Sigmoid colon (tissue), 7 donors: ENCODE results near the gene ARSG. TPM values are rescaled to one million over a fixed set of nuclear protein-coding genes. Genes with fewer than 3 reads are reported as not detected.

ENCODE experiments used
- DNase-seq: peaks from one replicate; pipeline ENCODE4 v3.0.0-alpha.2; 2019
- H3K27ac ChIP-seq, 4 donors: fragments of 200-600 bp; sonication (generic); one replicate each; pipeline ENCODE4 v1.5.1; 2016 to 2019; ENCODE audit warnings: mild to moderate bottlenecking in 1 of 4
- H3K27me3 ChIP-seq, 3 donors: fragments of 200-600 bp; sonication (generic); one replicate each; pipeline ENCODE4 v1.5.1; 2019; ENCODE audit warnings: mild to moderate bottlenecking in 1 of 3
- H3K36me3 ChIP-seq, 4 donors: fragments of 200-600 bp; sonication (generic); one replicate each; pipeline ENCODE4 v1.5.1; 2016 to 2019
- H3K4me1 ChIP-seq, 4 donors: fragments of 200-600 bp; sonication (generic); one replicate each; pipeline ENCODE4 v1.5.1; 2017 to 2019
- H3K4me3 ChIP-seq, 4 donors: fragments of 200-600 bp; sonication (generic); one replicate each; pipeline ENCODE4 v1.5.1; 2017 to 2019; ENCODE audit warnings: mild to moderate bottlenecking in 2 of 4, moderate library complexity in 1 of 4
- H3K9me3 ChIP-seq, 4 donors: fragments of 200-600 bp in 3 of 4; sonication (generic) in 3 of 4; one replicate each; pipeline versions ENCODE4 v1.5.1 to v1.6.1; 2013 to 2019
- EP300 ChIP-seq, 4 donors: sonication (generic); formaldehyde crosslinking; IDR thresholded peaks; one replicate each; pipeline ENCODE4 v1.6.1; 2017; ENCODE audit warnings: antibody characterized with exemption in 4 of 4
- POLR2A ChIP-seq, 2 donors: fragments of 450-650 bp; IDR thresholded peaks; one replicate each; pipeline ENCODE4 v1.6.1; 2016; ENCODE audit warnings: antibody characterized with exemption in 2 of 2, mild to moderate bottlenecking in 2 of 2, moderate library complexity in 2 of 2
- POLR2AphosphoS5 ChIP-seq, 4 donors: sonication (generic); formaldehyde crosslinking; IDR thresholded peaks; one replicate each; pipeline ENCODE4 v1.6.1; 2017; ENCODE audit warnings: antibody characterized with exemption in 4 of 4
- WGBS, 2 donors: extraction: QIAGEN DNeasy Blood & Tissue Kit; methylation state at CpG; one replicate each; pipeline ENCODE4 v1.1.7; 2013; 5-methylcytosine and 5-hydroxymethylcytosine counted together
- intact Hi-C: fragments of 100-400 bp; cut with DNase I; formaldehyde crosslinking; loops from one replicate; pipeline ENCODE4 v1.15.1; 2023
- polyA plus RNA-seq, 3 donors: library from polyadenylated mRNA; stranded (reverse); fragments of 200-250 nt; gene quantifications; one replicate each; pipeline ENCODE4 v1.2.3, GENCODE V29; 2013
- total RNA-seq, 4 donors: library from RNA; depleted of rRNA; stranded (reverse); fragments of >200 nt; gene quantifications; one replicate each; pipeline ENCODE4 v1.1.0, GENCODE V29; 2016
- TF ChIP-seq, protein P1 (sequence below), 4 experiments: fragments of 450-650 bp in 3 of 4; fragments of 200-600 bp in 1 of 4; IDR thresholded peaks; one replicate each; pipeline ENCODE4 v1.5.1; 2016 to 2019; ENCODE audit warnings: antibody characterized with exemption in 4 of 4, mild to moderate bottlenecking in 3 of 4, moderate library complexity in 2 of 4
- donor health status: healthy with polysubstance abuse.
- donor health status: Bipolar disorder and iron deficiency.
- donor health status: healthy.

ARSG gene
- total and polyA plus RNA-seq, 7 donors: under 0.01 to 3.0 (median 1.8) TPM

GRCh38 chr17:68310152-68310551 lies 18.9 kb downstream of the ARSG start:
- WGBS, 2 donors: 76 to 84% methylated on average over 8 of the region's 8 CpGs
- no peak for TF ChIP-seq EP300 (IDR thresholded peaks at IDR 0.05)
- no peak for TF ChIP-seq POLR2A (IDR thresholded peaks at IDR 0.05)
- TF ChIP-seq, protein P1, sequence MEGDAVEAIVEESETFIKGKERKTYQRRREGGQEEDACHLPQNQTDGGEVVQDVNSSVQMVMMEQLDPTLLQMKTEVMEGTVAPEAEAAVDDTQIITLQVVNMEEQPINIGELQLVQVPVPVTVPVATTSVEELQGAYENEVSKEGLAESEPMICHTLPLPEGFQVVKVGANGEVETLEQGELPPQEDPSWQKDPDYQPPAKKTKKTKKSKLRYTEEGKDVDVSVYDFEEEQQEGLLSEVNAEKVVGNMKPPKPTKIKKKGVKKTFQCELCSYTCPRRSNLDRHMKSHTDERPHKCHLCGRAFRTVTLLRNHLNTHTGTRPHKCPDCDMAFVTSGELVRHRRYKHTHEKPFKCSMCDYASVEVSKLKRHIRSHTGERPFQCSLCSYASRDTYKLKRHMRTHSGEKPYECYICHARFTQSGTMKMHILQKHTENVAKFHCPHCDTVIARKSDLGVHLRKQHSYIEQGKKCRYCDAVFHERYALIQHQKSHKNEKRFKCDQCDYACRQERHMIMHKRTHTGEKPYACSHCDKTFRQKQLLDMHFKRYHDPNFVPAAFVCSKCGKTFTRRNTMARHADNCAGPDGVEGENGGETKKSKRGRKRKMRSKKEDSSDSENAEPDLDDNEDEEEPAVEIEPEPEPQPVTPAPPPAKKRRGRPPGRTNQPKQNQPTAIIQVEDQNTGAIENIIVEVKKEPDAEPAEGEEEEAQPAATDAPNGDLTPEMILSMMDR (IDR thresholded peaks at IDR 0.05): no peak
- no peak for TF ChIP-seq POLR2AphosphoS5 (IDR thresholded peaks at IDR 0.05)
- H3K4me3 ChIP-seq: no peak overlapping the region

GRCh38 chr17:68314916-68315535 lies 23.7 kb downstream of the ARSG start:
- DNase-seq: no peak

More at GRCh38 chr17:68310152-68310551, 18.9 kb downstream of the ARSG start:
- intact Hi-C loops: no loop called here
- Histone ChIP-seq H3K36me3 (no peaks in the 10 kb centered on the region), H3K9me3 (no peaks in the 10 kb centered on the region), H3K27ac (no peak overlapping the region), H3K4me1 (no peaks in the 10 kb centered on the region), H3K27me3 (no peaks in the 10 kb centered on the region)
- DNase-seq: no peak

GRCh38 chr17:68315930-68316329 lies 24.6 kb downstream of the ARSG start:
- Histone ChIP-seq H3K27ac (no peak overlapping the region), H3K4me1 (no peaks in the 10 kb centered on the region), H3K36me3 (no peaks in the 10 kb centered on the region), H3K4me3 (no peak overlapping the region), H3K27me3 (no peaks in the 10 kb centered on the region), H3K9me3 (no peaks in the 10 kb centered on the region)
- intact Hi-C loops: no loop called here
- TF ChIP-seq POLR2A (IDR thresholded peaks at IDR 0.05) (no peak), EP300 (IDR thresholded peaks at IDR 0.05) (no peak)
- TF ChIP-seq, protein P1 (IDR thresholded peaks at IDR 0.05): no peak
- 96 to 97% methylated on average over 4 of the region's 4 CpGs for WGBS, 2 donors
- DNase-seq: no peak

More at GRCh38 chr17:68314916-68315535, 23.7 kb downstream of the ARSG start:
- H3K27ac ChIP-seq: no peak overlapping the region
- no peaks in the 10 kb centered on the region for H3K4me1 ChIP-seq
- TF ChIP-seq POLR2AphosphoS5 (IDR thresholded peaks at IDR 0.05): no peak
- TF ChIP-seq, protein P1 (IDR thresholded peaks at IDR 0.05): no peak
- no peak for TF ChIP-seq EP300 (IDR thresholded peaks at IDR 0.05)
- no peak for TF ChIP-seq POLR2A (IDR thresholded peaks at IDR 0.05)
- no peaks in the 10 kb centered on the region for H3K9me3 ChIP-seq
- no peaks in the 10 kb centered on the region for H3K27me3 ChIP-seq
- no peaks in the 10 kb centered on the region for H3K36me3 ChIP-seq
- 72 to 81% methylated on average over 8 of the region's 8 CpGs for WGBS, 2 donors
- no peak overlapping the region for H3K4me3 ChIP-seq
- intact Hi-C loops: no loop called here

DNA sequence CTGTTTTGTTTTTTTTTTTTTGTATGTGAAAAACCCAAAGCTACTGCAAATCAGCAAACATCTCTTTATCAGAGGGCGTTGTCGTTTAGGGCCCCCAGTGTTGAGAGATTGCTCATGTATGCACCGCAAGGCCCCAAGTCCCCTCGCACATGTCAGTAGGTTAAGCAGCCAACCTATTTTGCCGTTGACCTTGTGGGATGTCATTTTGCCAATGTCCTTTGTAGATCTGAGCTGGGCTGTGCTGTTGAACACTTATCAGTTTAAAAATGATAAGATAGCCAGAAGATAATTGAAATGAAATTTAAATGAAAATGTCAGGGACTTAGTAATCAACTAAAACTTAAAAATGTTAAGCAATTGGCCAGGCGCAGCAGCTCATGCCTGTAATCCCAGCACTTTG lies 26.2 kb downstream of the ARSG start:
- intact Hi-C loops: no loop called here
- no peaks in the 10 kb centered on the region for H3K36me3 ChIP-seq
- H3K4me1 ChIP-seq: no peaks in the 10 kb centered on the region
- no peaks in the 10 kb centered on the region for H3K9me3 ChIP-seq
- H3K27ac ChIP-seq: no peak overlapping the region
- 91% methylated on average over 6 of the region's 6 CpGs for WGBS, 2 donors
- no peaks in the 10 kb centered on the region for H3K27me3 ChIP-seq
- H3K4me3 ChIP-seq: no peak overlapping the region
- no peak for DNase-seq
- TF ChIP-seq POLR2AphosphoS5 (IDR thresholded peaks at IDR 0.05) (no peak), EP300 (IDR thresholded peaks at IDR 0.05) (no peak)
- TF ChIP-seq, protein P1 (IDR thresholded peaks at IDR 0.05): no peak
